ENCODE data around the gene PTPRQ.

The PTPRQ gene

GRCh38 chr12:80712866-80713265 is 268.8 kb downstream of the PTPRQ start:
- Histone ChIP-seq H3K9me3 (ENCODE audit: insufficient read depth, low read length, severe bottlenecking) (no peaks in the 10 kb centered on the region), H3K36me3 (ENCODE audit: insufficient read depth, low read length) (no peaks in the 10 kb centered on the region), H3K9ac (ENCODE audit: low read depth, low read length) (no peak overlapping the region), H3K4me3 (ENCODE audit: low read depth in 1 of 2, low read length in 2 of 2) (no peak overlapping the region), H3K27ac (ENCODE audit: low read length) (no peak overlapping the region), H3K4me2 (ENCODE audit: insufficient read depth, low read length) (no peak overlapping the region), H2AFZ (ENCODE audit: low read depth, low read length) (no peak overlapping the region), H3K79me2 (ENCODE audit: insufficient read depth, low read length) (no peaks in the 10 kb centered on the region), H4K20me1 (ENCODE audit: insufficient read depth, low read length) (no peaks in the 10 kb centered on the region), H3K27me3 (ENCODE audit: insufficient read depth, low read length, poor library complexity) (no peaks in the 10 kb centered on the region), H3K4me1 (ENCODE audit: insufficient read depth, low read length) (no peaks in the 10 kb centered on the region)
- TF ChIP-seq, protein P1, sequence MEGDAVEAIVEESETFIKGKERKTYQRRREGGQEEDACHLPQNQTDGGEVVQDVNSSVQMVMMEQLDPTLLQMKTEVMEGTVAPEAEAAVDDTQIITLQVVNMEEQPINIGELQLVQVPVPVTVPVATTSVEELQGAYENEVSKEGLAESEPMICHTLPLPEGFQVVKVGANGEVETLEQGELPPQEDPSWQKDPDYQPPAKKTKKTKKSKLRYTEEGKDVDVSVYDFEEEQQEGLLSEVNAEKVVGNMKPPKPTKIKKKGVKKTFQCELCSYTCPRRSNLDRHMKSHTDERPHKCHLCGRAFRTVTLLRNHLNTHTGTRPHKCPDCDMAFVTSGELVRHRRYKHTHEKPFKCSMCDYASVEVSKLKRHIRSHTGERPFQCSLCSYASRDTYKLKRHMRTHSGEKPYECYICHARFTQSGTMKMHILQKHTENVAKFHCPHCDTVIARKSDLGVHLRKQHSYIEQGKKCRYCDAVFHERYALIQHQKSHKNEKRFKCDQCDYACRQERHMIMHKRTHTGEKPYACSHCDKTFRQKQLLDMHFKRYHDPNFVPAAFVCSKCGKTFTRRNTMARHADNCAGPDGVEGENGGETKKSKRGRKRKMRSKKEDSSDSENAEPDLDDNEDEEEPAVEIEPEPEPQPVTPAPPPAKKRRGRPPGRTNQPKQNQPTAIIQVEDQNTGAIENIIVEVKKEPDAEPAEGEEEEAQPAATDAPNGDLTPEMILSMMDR (IDR thresholded peaks at IDR 0.05; ENCODE audit: borderline replicate concordance, extremely low read depth, low read length, poor library complexity, severe bottlenecking) = no peak
- TF ChIP-seq EZH2 (IDR thresholded peaks at IDR 0.05; ENCODE audit: borderline replicate concordance, low read depth, low read length, severe bottlenecking) = no peak
- ATAC-seq (ENCODE audit: insufficient read depth, low read depth) (no peak), DNase-seq (no peak)

- DNase-seq (no peak), ATAC-seq (ENCODE audit: insufficient read depth, low read depth) (no peak)
- TF ChIP-seq, protein P1 (IDR thresholded peaks at IDR 0.05; ENCODE audit: borderline replicate concordance, extremely low read depth, low read length, poor library complexity, severe bottlenecking) = no peak
- Histone ChIP-seq H3K9ac (ENCODE audit: low read depth, low read length) (no peak overlapping the region), H3K4me3 (ENCODE audit: low read depth in 1 of 2, low read length in 2 of 2) (no peak overlapping the region), H3K9me3 (ENCODE audit: insufficient read depth, low read length, severe bottlenecking) (no peaks in the 10 kb centered on the region), H2AFZ (ENCODE audit: low read depth, low read length) (no peak overlapping the region), H3K27ac (ENCODE audit: low read length) (no peak overlapping the region), H4K20me1 (ENCODE audit: insufficient read depth, low read length) (no peaks in the 10 kb centered on the region), H3K79me2 (ENCODE audit: insufficient read depth, low read length) (no peaks in the 10 kb centered on the region), H3K4me1 (ENCODE audit: insufficient read depth, low read length) (no peaks in the 10 kb centered on the region), H3K4me2 (ENCODE audit: insufficient read depth, low read length) (no peak overlapping the region), H3K36me3 (ENCODE audit: insufficient read depth, low read length) (no peaks in the 10 kb centered on the region), H3K27me3 (ENCODE audit: insufficient read depth, low read length, poor library complexity) (no peaks in the 10 kb centered on the region)
Measured at GRCh38 chr12:80713419-80713818, 269.4 kb downstream of the PTPRQ start.

GRCh38 chr12:80714055-80714454 is 270.0 kb downstream of the PTPRQ start:
- TF ChIP-seq, protein P1 (IDR thresholded peaks at IDR 0.05; ENCODE audit: borderline replicate concordance, extremely low read depth, low read length, poor library complexity, severe bottlenecking) = no peak
- no peak for TF ChIP-seq EZH2 (IDR thresholded peaks at IDR 0.05; ENCODE audit: borderline replicate concordance, low read depth, low read length, severe bottlenecking)
- no peaks in the 10 kb centered on the region for H3K9me3 ChIP-seq (ENCODE audit: insufficient read depth, low read length, severe bottlenecking)
- H3K36me3 ChIP-seq (ENCODE audit: insufficient read depth, low read length) = no peaks in the 10 kb centered on the region
- no peak overlapping the region for H3K9ac ChIP-seq (ENCODE audit: low read depth, low read length)
- DNase-seq = no peak
- ATAC-seq (ENCODE audit: insufficient read depth, low read depth) = no peak
- H3K4me2 ChIP-seq (ENCODE audit: insufficient read depth, low read length) = no peak overlapping the region
- no peak overlapping the region for H2AFZ ChIP-seq (ENCODE audit: low read depth, low read length)
- H3K27me3 ChIP-seq (ENCODE audit: insufficient read depth, low read length, poor library complexity) = no peaks in the 10 kb centered on the region
- no peaks in the 10 kb centered on the region for H3K79me2 ChIP-seq (ENCODE audit: insufficient read depth, low read length)
- no peak overlapping the region for H3K4me3 ChIP-seq (ENCODE audit: low read depth in 1 of 2, low read length in 2 of 2)
- no peak overlapping the region for H3K27ac ChIP-seq (ENCODE audit: low read length)
- H3K4me1 ChIP-seq (ENCODE audit: insufficient read depth, low read length) = no peaks in the 10 kb centered on the region
- no peaks in the 10 kb centered on the region for H4K20me1 ChIP-seq (ENCODE audit: insufficient read depth, low read length)

- no peaks in the 10 kb centered on the region for H3K27me3 ChIP-seq (ENCODE audit: insufficient read depth, low read length, poor library complexity)
Measured at GRCh38 chr12:80714846-80715245, 270.8 kb downstream of the PTPRQ start.

More at GRCh38 chr12:80714846-80715245, 270.8 kb downstream of the PTPRQ start:
- Histone ChIP-seq H3K4me3 (ENCODE audit: low read depth in 1 of 2, low read length in 2 of 2) (no peak overlapping the region), H4K20me1 (ENCODE audit: insufficient read depth, low read length) (no peaks in the 10 kb centered on the region), H3K9ac (ENCODE audit: low read depth, low read length) (no peak overlapping the region), H3K27ac (ENCODE audit: low read length) (no peak overlapping the region), H3K9me3 (ENCODE audit: insufficient read depth, low read length, severe bottlenecking) (no peaks in the 10 kb centered on the region), H3K4me1 (ENCODE audit: insufficient read depth, low read length) (no peaks in the 10 kb centered on the region), H3K36me3 (ENCODE audit: insufficient read depth, low read length) (no peaks in the 10 kb centered on the region), H2AFZ (ENCODE audit: low read depth, low read length) (no peak overlapping the region), H3K4me2 (ENCODE audit: insufficient read depth, low read length) (no peak overlapping the region), H3K79me2 (ENCODE audit: insufficient read depth, low read length) (no peaks in the 10 kb centered on the region)
- ATAC-seq (ENCODE audit: insufficient read depth, low read depth) = no peak
- no peak for DNase-seq
- TF ChIP-seq, protein P1 (IDR thresholded peaks at IDR 0.05; ENCODE audit: borderline replicate concordance, extremely low read depth, low read length, poor library complexity, severe bottlenecking) = no peak
- no peak for TF ChIP-seq EZH2 (IDR thresholded peaks at IDR 0.05; ENCODE audit: borderline replicate concordance, low read depth, low read length, severe bottlenecking)

Data from DND-41 (cell line).